Stomach (tissue), 9 donors: ENCODE results near the gene MYCBP2. TPM values are rescaled to one million over a fixed set of nuclear protein-coding genes. Genes with fewer than 3 reads are reported as not detected.
"Not testable (repeated sequence)": the region's sequence is repeated elsewhere in the genome, so short reads cannot be mapped to it uniquely, and the experiment has no call there.

ENCODE experiments used
- DNase-seq, 2 donors: peaks; one replicate each; pipeline versions ENCODE4 v3.0.0 to v3.0.0-alpha.2; 2013 to 2019
- H3K27ac ChIP-seq, 5 donors: fragments of 200-600 bp in 4 of 5; sonication (generic) in 4 of 5; one replicate each; pipeline ENCODE4 v1.5.1; 2013 to 2019; ENCODE audit warnings: mild to moderate bottlenecking in 1 of 5, moderate library complexity in 1 of 5
- H3K27me3 ChIP-seq, 3 donors: fragments of 200-600 bp; sonication (generic); one replicate each; pipeline ENCODE4 v1.5.1; 2017 to 2019; ENCODE audit warnings: mixed run types in 1 of 3
- H3K36me3 ChIP-seq, 4 donors: fragments of 200-600 bp; sonication (generic); 1 replicate in 3 of 4; 2 replicates in 1 of 4; pipeline ENCODE4 v1.5.1; 2016 to 2019
- H3K4me1 ChIP-seq, 4 donors: fragments of 200-600 bp; sonication (generic); one replicate each; pipeline ENCODE4 v1.5.1; 2016 to 2019
- H3K4me3 ChIP-seq, 4 donors: fragments of 200-600 bp; sonication (generic) in 3 of 4; one replicate each; pipeline ENCODE4 v1.5.1; 2016 to 2019; ENCODE audit warnings: mild to moderate bottlenecking in 1 of 4
- H3K9me3 ChIP-seq, 4 donors: fragments of 200-600 bp; sonication (generic); one replicate each; pipeline ENCODE4 v1.5.1; 2016 to 2019
- EP300 ChIP-seq: sonication (generic); formaldehyde crosslinking; IDR thresholded peaks from one replicate; pipeline ENCODE4 v1.6.1; 2017; ENCODE audit warnings: antibody characterized with exemption
- POLR2A ChIP-seq, 4 donors: fragments of 450-650 bp; IDR thresholded peaks; one replicate each; pipeline ENCODE4 v1.6.1; 2016; ENCODE audit warnings: antibody characterized with exemption in 4 of 4, control low read depth in 2 of 4, mild to moderate bottlenecking in 1 of 4, moderate library complexity in 1 of 4
- POLR2AphosphoS5 ChIP-seq, 3 donors: sonication (generic); formaldehyde crosslinking; IDR thresholded peaks; one replicate each; pipeline ENCODE4 v1.6.1; 2016; ENCODE audit warnings: antibody characterized with exemption in 3 of 3
- WGBS, 5 donors: extraction: QIAGEN DNeasy Blood & Tissue Kit in 3 of 5; methylation state at CpG; one replicate each; pipeline versions ENCODE4 v1.1.5 to v1.1.7; 2013 to 2018; 5-methylcytosine and 5-hydroxymethylcytosine counted together
- intact Hi-C: fragments of 100-400 bp; cut with DNase I; formaldehyde crosslinking; loops from one replicate; pipeline ENCODE4 v1.15.1; 2023; ENCODE audit warnings: low total_unique reads
- polyA plus RNA-seq, 3 donors: library from polyadenylated mRNA; stranded (reverse); fragments of 200-250 nt; gene quantifications; one replicate each; pipeline ENCODE4 v1.2.3, GENCODE V29; 2013
- total RNA-seq, 5 donors: library from RNA; depleted of rRNA; stranded (reverse); fragments of >200 nt; gene quantifications; one replicate each; pipeline versions ENCODE4 v1.1.0 to v1.2.3, GENCODE V29; 2014 to 2016
- TF ChIP-seq, protein P1 (sequence below), 7 experiments: fragments of 450-650 bp in 4 of 7; fragments of 200-600 bp in 3 of 7; sonication (generic) in 3 of 7; IDR thresholded peaks; one replicate each; pipeline ENCODE4 v1.5.1; 2016 to 2019; ENCODE audit warnings: antibody characterized with exemption in 7 of 7, control low read depth in 2 of 7, mild to moderate bottlenecking in 1 of 7
- donor health status: healthy with polysubstance abuse.
- donor health status: Bipolar disorder and iron deficiency.
- donor health status: healthy.

MYCBP2 gene
- total and polyA plus RNA-seq, 8 donors = 15.6 to 194 (median 70.4) TPM

DNA sequence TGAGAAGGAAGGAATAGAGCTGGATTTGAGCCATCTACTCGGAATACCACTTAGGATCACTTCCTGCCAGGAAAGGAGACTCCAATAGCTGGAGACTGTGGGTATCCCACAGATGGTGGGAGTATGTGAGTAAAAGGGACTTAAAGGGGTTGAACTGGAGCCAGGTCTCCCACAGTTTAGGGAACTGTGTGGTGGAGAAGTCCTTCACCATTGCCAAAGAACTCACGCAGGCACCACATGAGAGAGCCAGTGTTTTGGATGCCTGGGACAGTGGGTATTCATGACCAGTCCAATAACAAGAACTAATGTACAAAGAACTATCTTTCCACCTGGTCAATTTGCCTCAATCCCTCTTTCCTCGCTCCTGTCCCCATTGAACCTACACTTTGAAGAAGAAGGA lies 24.4 kb upstream of the MYCBP2 start:
- intact Hi-C loops = no loop called here
- TF ChIP-seq POLR2AphosphoS5 (IDR thresholded peaks at IDR 0.05) (no peak), EP300 (no peak), POLR2A (IDR thresholded peaks at IDR 0.05) (no peak)
- TF ChIP-seq, protein P1, sequence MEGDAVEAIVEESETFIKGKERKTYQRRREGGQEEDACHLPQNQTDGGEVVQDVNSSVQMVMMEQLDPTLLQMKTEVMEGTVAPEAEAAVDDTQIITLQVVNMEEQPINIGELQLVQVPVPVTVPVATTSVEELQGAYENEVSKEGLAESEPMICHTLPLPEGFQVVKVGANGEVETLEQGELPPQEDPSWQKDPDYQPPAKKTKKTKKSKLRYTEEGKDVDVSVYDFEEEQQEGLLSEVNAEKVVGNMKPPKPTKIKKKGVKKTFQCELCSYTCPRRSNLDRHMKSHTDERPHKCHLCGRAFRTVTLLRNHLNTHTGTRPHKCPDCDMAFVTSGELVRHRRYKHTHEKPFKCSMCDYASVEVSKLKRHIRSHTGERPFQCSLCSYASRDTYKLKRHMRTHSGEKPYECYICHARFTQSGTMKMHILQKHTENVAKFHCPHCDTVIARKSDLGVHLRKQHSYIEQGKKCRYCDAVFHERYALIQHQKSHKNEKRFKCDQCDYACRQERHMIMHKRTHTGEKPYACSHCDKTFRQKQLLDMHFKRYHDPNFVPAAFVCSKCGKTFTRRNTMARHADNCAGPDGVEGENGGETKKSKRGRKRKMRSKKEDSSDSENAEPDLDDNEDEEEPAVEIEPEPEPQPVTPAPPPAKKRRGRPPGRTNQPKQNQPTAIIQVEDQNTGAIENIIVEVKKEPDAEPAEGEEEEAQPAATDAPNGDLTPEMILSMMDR (IDR thresholded peaks at IDR 0.05) = no peak
- Histone ChIP-seq H3K9me3 (no peaks in the 10 kb centered on the region), H3K27ac (no peak overlapping the region), H3K4me3 (no peak overlapping the region), H3K27me3 (no peaks in the 10 kb centered on the region), H3K4me1 (no peaks in the 10 kb centered on the region), H3K36me3 (no peaks in the 10 kb centered on the region)
- WGBS, 5 donors = 69 to 80% (median 74%) methylated on average over 3 of the region's 3 CpGs
- no peak for DNase-seq

DNA sequence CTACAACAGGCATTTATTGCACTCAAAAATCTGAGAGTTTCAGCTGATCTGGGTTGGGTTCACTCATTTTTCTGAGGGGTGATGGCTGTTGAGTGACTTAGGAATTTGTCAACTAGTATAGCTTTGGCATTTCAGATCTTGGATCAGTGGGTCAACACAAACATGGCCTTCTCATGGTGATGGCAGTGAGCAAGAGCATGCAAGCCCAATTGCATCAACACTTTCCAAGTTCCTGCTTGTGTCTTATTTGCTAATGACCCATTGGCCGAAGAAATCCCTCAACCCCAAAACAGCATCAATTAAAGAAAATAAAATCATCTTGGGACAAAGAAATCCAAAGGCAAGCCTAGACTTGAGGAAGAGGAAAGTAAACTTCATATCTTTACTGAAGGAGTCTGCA lies 23.9 kb upstream of the MYCBP2 start:
- Histone ChIP-seq H3K36me3 (no peaks in the 10 kb centered on the region), H3K27ac (no peak overlapping the region), H3K27me3 (no peaks in the 10 kb centered on the region), H3K9me3 (no peaks in the 10 kb centered on the region), H3K4me3 (no peak overlapping the region), H3K4me1 (no peaks in the 10 kb centered on the region)
- 76 to 98% (median 88%) methylated on average over 1 of the region's 1 CpG for WGBS, 5 donors
- DNase-seq = no peak
- intact Hi-C loops = no loop called here
- TF ChIP-seq, protein P1 (IDR thresholded peaks at IDR 0.05) = no peak
- TF ChIP-seq POLR2A (IDR thresholded peaks at IDR 0.05) (no peak), POLR2AphosphoS5 (IDR thresholded peaks at IDR 0.05) (no peak), EP300 (no peak)

DNA sequence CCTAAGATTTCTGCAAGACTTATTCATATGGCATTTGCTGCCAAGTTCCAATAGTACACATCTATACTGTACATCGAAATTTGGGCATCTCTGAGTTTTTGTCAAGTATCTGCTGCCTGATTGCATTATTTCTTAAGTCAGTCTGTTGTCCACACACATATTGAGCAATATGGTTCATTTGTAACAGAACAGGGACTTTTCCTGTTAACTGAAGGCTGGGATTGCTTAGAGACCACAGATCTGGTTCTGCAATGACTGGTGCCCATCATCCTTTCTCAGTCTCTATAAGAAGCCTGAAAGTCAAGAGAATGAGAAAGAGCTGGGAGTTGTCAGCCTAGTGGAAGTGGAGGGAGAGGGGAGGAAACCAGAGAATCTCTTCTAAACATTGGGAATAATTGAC lies 22.5 kb upstream of the MYCBP2 start:
- H3K4me3 ChIP-seq = no peak overlapping the region
- no peaks in the 10 kb centered on the region for H3K27me3 ChIP-seq
- intact Hi-C loops = no loop called here
- H3K27ac ChIP-seq = no peak overlapping the region
- H3K4me1 ChIP-seq = no peaks in the 10 kb centered on the region
- TF ChIP-seq, protein P1 (IDR thresholded peaks at IDR 0.05) = no peak
- TF ChIP-seq POLR2A (IDR thresholded peaks at IDR 0.05) (no peak), POLR2AphosphoS5 (IDR thresholded peaks at IDR 0.05) (no peak), EP300 (no peak)
- no peaks in the 10 kb centered on the region for H3K9me3 ChIP-seq
- DNase-seq = no peak
- WGBS, 5 donors = 75 to 94% (median 79%) methylated on average over 1 of the region's 1 CpG
- no peaks in the 10 kb centered on the region for H3K36me3 ChIP-seq

GRCh38 chr13:77347351-77347750 lies 20.5 kb upstream of the MYCBP2 start:
- 89 to 98% (median 95%) methylated on average over 3 of the region's 3 CpGs for WGBS, 5 donors
- H3K4me3 ChIP-seq, H3K4me1 ChIP-seq, H3K27ac ChIP-seq, H3K36me3 ChIP-seq, intact Hi-C loops, H3K9me3 ChIP-seq, DNase-seq, H3K27me3 ChIP-seq: not testable (repeated sequence)

DNA sequence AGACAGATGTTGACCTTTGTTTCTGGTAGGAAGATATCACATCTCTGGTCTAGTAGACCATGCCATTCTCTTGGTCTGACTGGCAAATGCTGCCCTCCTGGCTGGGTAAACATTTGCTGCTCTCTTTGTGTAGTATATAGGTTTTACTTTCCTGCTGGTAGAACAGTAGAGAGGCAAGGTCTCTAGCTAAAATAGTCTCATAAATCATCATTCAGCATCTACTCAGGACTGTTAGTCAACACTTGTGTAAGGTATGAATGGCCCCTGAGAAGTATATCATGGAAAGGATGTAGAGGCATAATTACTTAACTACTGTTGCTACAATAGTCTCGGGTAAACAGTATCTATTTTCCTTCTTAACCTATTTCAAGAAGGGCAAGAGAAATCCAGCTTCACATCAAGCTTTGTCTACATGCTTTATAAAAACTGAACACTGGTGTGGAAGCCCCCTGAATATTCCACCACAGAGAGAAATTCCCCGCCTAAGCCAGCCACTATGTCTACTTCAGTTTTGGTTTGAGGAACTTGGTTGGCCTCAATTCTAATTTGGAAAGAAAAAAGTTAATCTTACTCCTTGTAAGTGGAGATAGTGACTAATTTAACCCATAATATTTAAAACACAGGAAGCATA lies 18.4 kb upstream of the MYCBP2 start:
- H3K27me3 ChIP-seq = no peaks in the 10 kb centered on the region
- H3K36me3 ChIP-seq = no peaks in the 10 kb centered on the region
- TF ChIP-seq POLR2AphosphoS5 (IDR thresholded peaks at IDR 0.05) (no peak), POLR2A (IDR thresholded peaks at IDR 0.05) (no peak), EP300 (no peak)
- TF ChIP-seq, protein P1 (IDR thresholded peaks at IDR 0.05) = no peak
- no peak overlapping the region for H3K27ac ChIP-seq
- H3K9me3 ChIP-seq = no peaks in the 10 kb centered on the region
- intact Hi-C loops = no loop called here
- no peak overlapping the region for H3K4me3 ChIP-seq
- no peaks in the 10 kb centered on the region for H3K4me1 ChIP-seq
- 56 to 85% (median 68%) methylated on average over 2 of the region's 2 CpGs for WGBS, 5 donors
- no peak for DNase-seq
